Left ventricle myocardium inferior (tissue), 1 donor: Measurements from ENCODE around the gene CDK5. TPM values are rescaled to one million over a fixed set of nuclear protein-coding genes. Genes with fewer than 3 reads are reported as not detected.
A peak's percentile ranks its signal among the peaks of the same experiment; 100 is the strongest.

ENCODE experiments used
- DNase-seq: peaks from one replicate; pipeline ENCODE4 v3.0.0-alpha.2; 2020
- H3K27ac ChIP-seq: fragments of 200-600 bp; replicated peaks from 2 replicates; pipeline ENCODE4 v1.8.0; 2021
- H3K27me3 ChIP-seq: fragments of 200-600 bp; 2 replicates; pipeline ENCODE4 v1.8.0; 2021; ENCODE audit warnings: low read depth
- H3K36me3 ChIP-seq: fragments of 200-600 bp; 2 replicates; pipeline ENCODE4 v1.8.0; 2021
- H3K4me1 ChIP-seq: fragments of 200-600 bp; 2 replicates; pipeline ENCODE4 v1.8.0; 2021
- H3K4me3 ChIP-seq: fragments of 200-600 bp; 2 replicates; pipeline ENCODE4 v1.8.0; 2021; ENCODE audit warnings: mild to moderate bottlenecking, moderate library complexity
- H3K9me3 ChIP-seq: fragments of 200-600 bp; replicated peaks from 2 replicates; pipeline ENCODE4 v1.8.0; 2021
- CTCF ChIP-seq: fragments of 200-600 bp; IDR thresholded peaks from 2 replicates; pipeline ENCODE4 v1.8.0; 2021; ENCODE audit warnings: antibody characterized with exemption, mild to moderate bottlenecking, borderline replicate concordance
- intact Hi-C: fragments of 100-400 bp; cut with micrococcal nuclease; formaldehyde crosslinking; loops from one replicate; pipeline ENCODE4 v1.11.0; 2022
- total RNA-seq: library from RNA; stranded (reverse); fragmentation: NEBNext Ultra II Directional; extraction: Animal tissue kit (Norgen Biotek cat#: 25700); gene quantifications from one replicate; pipeline ENCODE4 v1.2.1, GENCODE V29; 2021
- donor health status: DM: no; HTN: yes; CAD: no; lungs with severe emphysema.

CDK5 gene
- total RNA-seq, 1 donor from 2014 or later, result 9.6 TPM

GRCh38 chr7:151093748-151094147, 36.1 kb upstream of the CDK5 start:
- DNase-seq, result no peak
- Histone ChIP-seq H3K36me3 (no peaks in the 10 kb centered on the region), H3K4me3 (no peak overlapping the region), H3K27ac (no peak overlapping the region), H3K4me1 (peaks cover 60% of the 10 kb centered on the region), H3K27me3 (no peaks in the 10 kb centered on the region), H3K9me3 (no peaks in the 10 kb centered on the region)
- no peak for TF ChIP-seq CTCF
- intact Hi-C loops, result no loop called here

GRCh38 chr7:151091988-151092387, 34.3 kb upstream of the CDK5 start:
- intact Hi-C loops, result no loop called here
- peaks cover 67% of the 10 kb centered on the region for H3K4me1 ChIP-seq
- no peak overlapping the region for H3K27ac ChIP-seq
- TF ChIP-seq CTCF, result no peak
- no peaks in the 10 kb centered on the region for H3K9me3 ChIP-seq
- H3K4me3 ChIP-seq, result no peak overlapping the region
- H3K36me3 ChIP-seq, result no peaks in the 10 kb centered on the region
- H3K27me3 ChIP-seq, result no peaks in the 10 kb centered on the region
- no peak for DNase-seq

GRCh38 chr7:151091431-151091830, 33.7 kb upstream of the CDK5 start:
- Histone ChIP-seq H3K4me1 (peaks cover 70% of the 10 kb centered on the region), H3K36me3 (no peaks in the 10 kb centered on the region), H3K27me3 (no peaks in the 10 kb centered on the region), H3K27ac (no peak overlapping the region), H3K9me3 (no peaks in the 10 kb centered on the region), H3K4me3 (no peak overlapping the region)
- intact Hi-C loops, result no loop called here
- DNase-seq, result no peak
- peak; percentile 56 for TF ChIP-seq CTCF

GRCh38 chr7:151091003-151091402, 33.3 kb upstream of the CDK5 start:
- H3K27me3 ChIP-seq, result no peaks in the 10 kb centered on the region
- no peak for TF ChIP-seq CTCF
- intact Hi-C loops, result no loop called here
- H3K4me1 ChIP-seq, result peaks cover 70% of the 10 kb centered on the region
- H3K4me3 ChIP-seq, result no peak overlapping the region
- no peaks in the 10 kb centered on the region for H3K36me3 ChIP-seq
- H3K27ac ChIP-seq, result no peak overlapping the region
- no peak for DNase-seq
- H3K9me3 ChIP-seq, result no peaks in the 10 kb centered on the region

GRCh38 chr7:151089893-151090730, 32.4 kb upstream of the CDK5 start:
- intact Hi-C loops, result no loop called here
- H3K27me3 ChIP-seq, result no peaks in the 10 kb centered on the region
- no peak for DNase-seq
- H3K27ac ChIP-seq, result peak overlapping the region; percentile 88
- peak overlapping the region; percentile 90 for H3K4me3 ChIP-seq
- no peaks in the 10 kb centered on the region for H3K9me3 ChIP-seq
- TF ChIP-seq CTCF, result no peak
- H3K4me1 ChIP-seq, result peaks cover 75% of the 10 kb centered on the region
- H3K36me3 ChIP-seq, result no peaks in the 10 kb centered on the region
